ENCODE measurements around the gene XPO6.

The XPO6 gene

GRCh38 chr16:28089992-28090365, 121.8 kb downstream of the XPO6 start:
- no peak for DNase-seq (ENCODE audit: low spot score)

DNA sequence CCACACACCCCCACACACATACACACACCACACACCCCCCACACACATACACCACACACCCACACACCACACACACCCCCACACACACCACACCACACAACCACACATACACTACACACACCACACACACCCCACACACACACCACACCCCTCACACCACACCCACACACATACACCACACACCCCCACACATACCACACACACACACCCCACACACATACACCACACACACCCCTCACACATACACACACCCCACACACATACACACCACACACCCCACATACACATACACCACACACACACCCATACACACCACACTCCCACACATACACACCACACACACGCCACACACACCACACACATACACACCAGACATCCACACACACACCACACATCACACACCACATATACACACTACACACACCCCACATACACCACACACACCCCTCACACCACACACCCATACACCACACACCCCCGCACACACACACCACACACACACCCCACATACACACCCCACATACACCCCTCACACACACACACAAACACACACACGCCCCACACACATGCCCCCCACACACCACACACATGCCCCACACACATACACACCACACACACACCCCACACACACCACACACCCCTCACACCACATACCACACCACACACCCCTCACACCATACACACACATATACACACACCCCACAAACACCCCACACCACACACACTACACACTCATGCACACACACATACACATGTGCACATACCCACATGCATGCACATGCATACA, 122.4 kb downstream of the XPO6 start:
- DNase-seq (ENCODE audit: low spot score): no peak

DNA sequence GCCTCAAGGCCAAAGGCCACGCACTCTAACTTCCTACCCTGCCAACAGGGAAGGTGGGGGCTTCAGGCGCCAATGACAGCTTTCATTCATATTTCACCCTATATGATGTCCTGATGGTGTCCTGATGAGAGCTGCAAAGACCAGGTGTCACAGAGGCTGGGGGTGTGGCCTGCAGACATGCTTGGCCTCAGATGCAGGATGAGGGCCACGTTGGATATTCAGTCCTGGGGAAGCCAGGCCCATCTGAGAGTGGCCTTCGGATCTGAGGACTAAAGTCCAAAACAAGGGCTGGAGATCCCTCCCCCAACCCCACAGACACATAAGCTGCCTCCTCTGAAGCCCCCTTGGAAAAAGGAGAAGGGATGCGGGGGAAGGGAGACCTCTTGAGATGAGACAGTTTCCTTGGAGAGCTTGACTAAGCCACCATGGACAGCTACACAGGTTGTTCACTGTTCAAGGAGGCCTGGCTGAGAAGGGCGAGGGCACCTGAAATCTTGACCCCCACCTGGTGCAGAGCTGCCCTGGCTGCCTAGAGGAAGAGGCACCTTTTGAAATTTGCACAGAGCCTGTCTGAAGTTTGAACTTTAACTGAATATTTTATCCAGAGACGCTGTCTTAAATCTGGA, 124.0 kb downstream of the XPO6 start:
- DNase-seq (ENCODE audit: low spot score): no peak

DNA sequence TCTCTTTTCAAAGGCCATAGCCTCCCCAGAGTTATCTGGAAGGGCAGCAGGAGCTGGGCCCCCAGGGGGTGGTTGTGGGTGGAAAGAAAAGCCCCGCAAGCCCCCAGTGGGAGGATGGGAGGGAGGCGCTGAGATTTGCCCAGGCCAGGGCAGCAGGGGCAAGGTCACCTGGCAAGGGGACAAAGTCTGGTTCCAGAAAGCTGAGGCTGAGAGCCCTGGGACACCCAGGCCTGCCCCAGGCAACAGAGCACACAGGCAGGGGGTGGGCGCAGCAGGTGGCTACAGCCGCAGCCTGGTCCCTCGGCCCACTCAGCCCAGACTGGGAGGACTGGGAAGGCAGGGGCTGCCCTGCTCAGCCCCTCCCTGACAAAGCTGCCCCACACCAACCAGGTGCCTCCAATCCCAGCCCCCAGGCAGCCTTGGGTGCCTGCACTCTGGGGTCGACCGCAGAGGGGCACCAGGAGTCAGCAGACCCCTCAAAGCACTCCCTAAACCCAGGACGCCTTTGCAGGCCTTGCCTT, 124.6 kb downstream of the XPO6 start:
- no peak for DNase-seq (ENCODE audit: low spot score)

GRCh38 chr16:28086186-28087139, 125.3 kb downstream of the XPO6 start:
- no peak for DNase-seq (ENCODE audit: low spot score)

DNA sequence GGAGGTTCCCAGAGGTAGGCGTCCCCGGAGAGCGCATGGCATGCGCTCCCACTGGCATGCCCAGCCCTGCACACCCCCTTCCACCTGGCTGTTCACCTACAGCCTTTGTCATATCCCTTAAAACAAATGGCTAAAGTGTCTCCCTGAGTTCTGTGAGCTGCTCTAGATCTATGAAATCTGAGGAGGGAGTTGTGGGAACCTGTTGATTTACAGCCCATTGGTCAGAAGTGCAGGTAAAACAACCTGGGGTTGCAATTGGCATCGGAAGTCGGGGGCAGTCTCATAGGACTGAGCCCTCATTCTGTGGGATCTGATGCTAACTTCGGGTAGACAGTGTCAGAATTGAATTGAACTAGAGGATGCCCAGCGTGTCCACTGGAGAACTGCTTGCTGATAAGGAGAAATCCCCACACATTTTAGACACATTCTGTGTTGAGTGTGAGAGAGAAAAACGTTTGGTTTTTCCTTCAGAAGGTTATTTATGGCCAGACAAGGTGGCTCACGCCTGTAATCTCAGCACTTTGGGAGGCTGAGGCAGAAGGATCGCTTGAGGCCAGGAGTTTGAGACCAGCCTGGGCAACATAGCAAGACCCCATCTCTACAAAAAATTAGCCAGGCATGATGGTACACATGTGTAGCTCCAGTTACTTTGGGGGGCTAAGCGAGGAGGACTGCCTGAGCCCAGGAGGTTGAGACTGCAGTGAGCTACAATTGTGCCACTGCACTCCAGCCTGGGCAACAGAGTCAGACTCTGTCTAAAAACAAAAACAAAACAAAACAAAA, 126.2 kb downstream of the XPO6 start:
- DNase-seq (ENCODE audit: low spot score): no peak

GRCh38 chr16:28084209-28084608, 127.6 kb downstream of the XPO6 start:
- DNase-seq (ENCODE audit: low spot score): no peak

DNA sequence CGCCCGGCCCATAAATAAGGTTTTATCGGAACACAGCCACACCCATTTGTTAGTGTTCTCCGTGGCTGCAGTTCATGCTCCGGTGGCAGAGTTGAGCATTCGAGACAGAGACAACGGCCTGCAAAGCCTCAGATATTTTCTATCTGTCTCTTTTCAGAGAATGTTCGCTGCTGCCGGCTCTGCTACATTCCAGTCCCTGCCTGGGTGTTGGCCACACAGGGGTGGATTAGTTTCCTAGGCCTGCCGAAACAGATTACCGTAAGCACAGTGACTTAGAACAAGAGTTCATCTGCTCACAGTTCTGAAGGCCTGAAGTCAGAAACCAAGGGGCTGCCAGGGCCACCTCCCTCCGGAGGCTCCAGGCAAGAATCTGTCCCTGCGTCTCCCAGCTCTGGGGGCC, 129.1 kb downstream of the XPO6 start:
- DNase-seq (ENCODE audit: low spot score): no peak

GRCh38 chr16:28081391-28081968, 130.3 kb downstream of the XPO6 start:
- no peak for DNase-seq (ENCODE audit: low spot score)

DNA sequence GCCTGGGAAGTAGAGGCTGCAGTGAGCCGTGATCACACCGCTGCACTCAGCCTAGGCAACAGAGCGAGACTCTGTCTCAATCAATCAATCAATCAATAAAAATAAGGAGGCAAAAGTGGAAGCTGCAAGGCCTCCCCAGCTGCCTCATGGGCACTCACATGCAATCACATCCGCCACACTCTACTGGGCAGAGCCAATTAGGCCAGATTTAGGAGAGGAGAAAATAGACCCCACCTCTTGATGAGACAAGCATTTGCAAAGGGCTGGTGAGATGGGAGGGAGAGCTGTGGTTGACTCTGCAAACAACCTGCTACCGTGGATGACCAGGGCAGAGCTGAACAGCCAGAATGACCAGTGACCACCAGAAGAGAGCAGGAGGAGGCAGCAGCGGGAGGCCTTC, 133.5 kb downstream of the XPO6 start:
- no peak for DNase-seq (ENCODE audit: low spot score)

GRCh38 chr16:28073836-28074235, 137.9 kb downstream of the XPO6 start:
- DNase-seq (ENCODE audit: low spot score): no peak

GRCh38 chr16:28072087-28072486, 139.7 kb downstream of the XPO6 start:
- no peak for DNase-seq (ENCODE audit: low spot score)

GRCh38 chr16:28069971-28070794, 141.6 kb downstream of the XPO6 start:
- no peak for DNase-seq (ENCODE audit: low spot score)

DNA sequence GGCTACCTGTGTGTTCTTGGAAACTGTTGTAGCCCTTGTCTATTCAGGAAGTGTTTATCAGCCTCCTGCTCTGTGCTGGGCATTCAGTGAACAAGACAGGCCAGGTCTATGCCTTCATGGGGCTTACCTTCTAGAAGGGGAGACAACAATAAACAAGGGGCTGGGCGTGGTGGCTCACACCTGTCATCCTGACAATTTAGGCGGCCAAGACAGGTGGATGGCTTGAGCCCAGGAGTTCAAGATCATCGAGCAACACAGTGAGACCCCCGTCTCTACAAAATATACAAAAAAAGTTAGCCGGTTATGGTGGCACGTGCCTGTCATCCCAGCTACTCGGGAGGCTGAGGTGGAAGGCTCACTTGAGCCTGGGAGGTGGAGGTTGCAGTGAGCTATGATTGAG, 142.8 kb downstream of the XPO6 start:
- DNase-seq (ENCODE audit: low spot score): no peak

GRCh38 chr16:28067604-28068379, 144.0 kb downstream of the XPO6 start:
- DNase-seq (ENCODE audit: low spot score): no peak

GRCh38 chr16:28064706-28065249, 147.0 kb downstream of the XPO6 start:
- DNase-seq (ENCODE audit: low spot score): no peak

DNA sequence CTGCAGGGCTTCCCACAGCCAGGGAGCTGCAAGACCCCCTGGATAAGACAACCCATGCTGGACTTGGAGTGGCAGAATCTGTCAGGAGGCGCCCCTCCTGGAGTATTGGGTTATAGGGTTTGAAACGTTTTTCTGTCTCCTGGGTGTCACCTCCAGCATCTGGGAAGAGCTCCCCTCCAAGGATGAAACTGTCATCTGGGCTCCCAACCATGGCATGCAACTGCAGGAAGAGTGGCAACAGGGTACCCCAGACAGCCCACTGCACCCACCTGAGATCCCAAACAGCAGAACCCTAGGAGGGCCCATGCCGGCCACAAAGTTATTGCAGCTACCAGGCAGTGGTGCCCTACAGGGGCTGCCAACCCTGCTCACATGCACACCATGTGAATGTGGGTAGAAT, 147.6 kb downstream of the XPO6 start:
- DNase-seq (ENCODE audit: low spot score): no peak

DNA sequence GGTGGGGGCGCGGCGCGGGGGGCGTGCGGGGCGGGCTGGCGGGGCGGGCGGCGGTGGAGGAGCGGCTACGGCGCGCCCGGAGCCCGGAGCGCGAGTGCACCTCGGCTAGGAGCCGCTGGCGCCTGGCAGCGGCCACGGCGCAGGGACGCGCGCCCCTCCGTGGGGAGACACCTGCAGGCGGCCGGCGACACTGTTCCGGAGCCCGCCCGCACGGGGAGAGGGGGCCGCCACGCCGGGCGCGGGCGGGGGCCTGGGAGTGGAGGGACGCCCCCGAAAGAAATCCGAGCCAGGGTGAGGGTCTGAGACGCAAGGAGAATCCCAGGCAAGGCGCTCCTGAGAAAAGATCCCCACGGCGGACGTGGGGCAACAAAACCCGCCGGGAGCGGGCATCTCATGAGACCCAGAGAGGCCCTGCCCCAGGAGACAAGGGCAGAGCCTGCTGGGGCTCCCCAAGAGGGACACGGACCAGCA, 148.1 kb downstream of the XPO6 start, which contains the start of gene GSG1L:
Gene GSG1L, minus strand, starts transcription at position 124 of the 471 bp plus-strand sequence. CDS start 290 bp downstream, outside the sequence.
- no peak for DNase-seq (ENCODE audit: low spot score)

All from RKO (cell line).